HepG2 (cell line): Measurements from ENCODE around the gene RAB36. TPM values are rescaled to one million over a fixed set of nuclear protein-coding genes. Genes with fewer than 3 reads are reported as not detected.
A peak's percentile ranks its signal among the peaks of the same experiment; 100 is the strongest.

Experiments
- AGO1 ChIP-seq: fragments of 200-400 bp; formaldehyde crosslinking; IDR thresholded peaks from 2 replicates; pipeline ENCODE4 v1.6.1; 2017; ENCODE audit warnings: mild to moderate bottlenecking, low read depth, low read length, moderate library complexity; ENCODE audit not compliant: poor library complexity, severe bottlenecking
- ARID2 ChIP-seq: sonication (generic); formaldehyde crosslinking; IDR thresholded peaks from 2 replicates; pipeline ENCODE4 v1.8.1; 2022; ENCODE audit warnings: mild to moderate bottlenecking, missing genetic modification reagents, borderline replicate concordance
- EHMT2 ChIP-seq: fragments of 200-600 bp; sonication (generic); IDR thresholded peaks from 2 replicates; pipeline ENCODE4 v1.7.0; 2017; ENCODE audit warnings: antibody characterized with exemption, low read depth, low read length, borderline replicate concordance
- HNF4G ChIP-seq, 2 experiments: sonication (generic) in 1 of 2; formaldehyde crosslinking in 1 of 2; IDR thresholded peaks; 2 replicates each; pipeline versions ENCODE4 v1.4.0 to v1.6.1; 2011 to 2020; ENCODE audit warnings: borderline replicate concordance in 2 of 2, low read depth in 2 of 2, mild to moderate bottlenecking in 2 of 2, low read length in 1 of 2, missing genetic modification reagents in 1 of 2, moderate library complexity in 1 of 2
- IKZF1 ChIP-seq: fragments of 450-650 bp; IDR thresholded peaks from 2 replicates; pipeline ENCODE4 v1.7.1; 2016
- KDM2A ChIP-seq: sonication (generic); formaldehyde crosslinking; IDR thresholded peaks from 2 replicates; pipeline ENCODE4 v1.4.0; 2020; ENCODE audit warnings: low read depth, missing genetic modification reagents, borderline replicate concordance
- MXD1 ChIP-seq: sonication (generic); formaldehyde crosslinking; IDR thresholded peaks from 2 replicates; pipeline ENCODE4 v1.4.0; 2020; ENCODE audit warnings: mild to moderate bottlenecking, missing genetic modification reagents
- NAIF1 ChIP-seq: sonication (generic); formaldehyde crosslinking; IDR thresholded peaks from 2 replicates; pipeline ENCODE4 v1.5.0; 2020; ENCODE audit warnings: mild to moderate bottlenecking, missing genetic modification reagents, borderline replicate concordance
- NFKB2 ChIP-seq: sonication (generic); formaldehyde crosslinking; IDR thresholded peaks from 2 replicates; pipeline ENCODE4 v1.4.0; 2020; ENCODE audit warnings: missing genetic modification reagents, borderline replicate concordance
- PHF21A ChIP-seq: sonication (generic); formaldehyde crosslinking; IDR thresholded peaks from 2 replicates; pipeline ENCODE4 v1.5.0; 2020; ENCODE audit warnings: mild to moderate bottlenecking, missing genetic modification reagents
- RAD51 ChIP-seq: fragments of 450-650 bp; IDR thresholded peaks from 2 replicates; pipeline ENCODE4 v1.6.1; 2016; ENCODE audit warnings: borderline replicate concordance
- SALL2 ChIP-seq: sonication (generic); formaldehyde crosslinking; IDR thresholded peaks from 2 replicates; pipeline ENCODE4 v1.8.1; 2023; ENCODE audit warnings: mild to moderate bottlenecking, missing genetic modification reagents, inconsistent platforms
- SKI ChIP-seq: fragments of 450-650 bp; IDR thresholded peaks from one replicate; pipeline ENCODE4 v1.6.1; 2018; ENCODE audit warnings: mild to moderate bottlenecking; ENCODE audit not compliant: partially characterized antibody
- SMAD1 ChIP-seq: sonication (generic); formaldehyde crosslinking; IDR thresholded peaks from 2 replicates; pipeline ENCODE4 v1.4.0; 2020; ENCODE audit warnings: missing genetic modification reagents, low read depth, mild to moderate bottlenecking, borderline replicate concordance
- UBTF ChIP-seq: sonication (generic); formaldehyde crosslinking; IDR thresholded peaks from 2 replicates; pipeline ENCODE4 v1.4.0; 2020; ENCODE audit warnings: mild to moderate bottlenecking, missing genetic modification reagents
- ZNF224 ChIP-seq: sonication (generic); formaldehyde crosslinking; IDR thresholded peaks from 2 replicates; pipeline ENCODE4 v1.5.0; 2020; ENCODE audit warnings: mild to moderate bottlenecking, missing genetic modification reagents
- ZNF263 ChIP-seq: sonication (generic); formaldehyde crosslinking; IDR thresholded peaks from 2 replicates; pipeline ENCODE4 v1.4.0; 2020; ENCODE audit warnings: missing genetic modification reagents
- ZNF292 ChIP-seq: sonication (generic); formaldehyde crosslinking; IDR thresholded peaks from 2 replicates; pipeline ENCODE4 v1.8.1; 2022; ENCODE audit warnings: mild to moderate bottlenecking, low read depth, missing genetic modification reagents, borderline replicate concordance
- ZNF451 ChIP-seq: sonication (generic); formaldehyde crosslinking; IDR thresholded peaks from 2 replicates; pipeline ENCODE4 v1.5.0; 2020; ENCODE audit warnings: mild to moderate bottlenecking, missing genetic modification reagents
- ZNF691 ChIP-seq: sonication (generic); formaldehyde crosslinking; IDR thresholded peaks from 2 replicates; pipeline ENCODE4 v1.4.0; 2020; ENCODE audit warnings: missing genetic modification reagents, low read depth, mild to moderate bottlenecking, borderline replicate concordance
- ZNF768 ChIP-seq: sonication (generic); formaldehyde crosslinking; IDR thresholded peaks from 2 replicates; pipeline ENCODE4 v1.4.0; 2020; ENCODE audit warnings: missing genetic modification reagents
- polyA plus RNA-seq, 8 experiments: library from polyadenylated mRNA; depleted of rRNA in 3 of 8; stranded (reverse) in 7 of 8; unstranded in 1 of 8; fragments of >200 nt; fragmentation: Illumina TruSeq in 4 of 8; extraction: Trizol in 4 of 8; gene quantifications; 2 replicates each; pipeline versions ENCODE4 v1.2.1 to v1.2.3, GENCODE V29; 2011 to 2016; ENCODE audit warnings: low read depth in 4 of 8, missing spikeins in 1 of 8, mixed read lengths in 1 of 8; ENCODE audit not compliant: insufficient read depth in 1 of 8
- total RNA-seq, 5 experiments: library from RNA; depleted of rRNA; stranded (reverse); fragments of >200 nt; fragmentation: Illumina TruSeq; extraction: Trizol; gene quantifications; 2 replicates each; pipeline ENCODE4 v1.2.3, GENCODE V29; 2016; ENCODE audit warnings: low read depth in 1 of 5

The RAB36 gene
- total and polyA plus RNA-seq, 2 of the 13 experiments (the other 11 are each of a cell fraction or from before 2014, with no cell fraction given) = 0.24 to 0.86 TPM

DNA sequence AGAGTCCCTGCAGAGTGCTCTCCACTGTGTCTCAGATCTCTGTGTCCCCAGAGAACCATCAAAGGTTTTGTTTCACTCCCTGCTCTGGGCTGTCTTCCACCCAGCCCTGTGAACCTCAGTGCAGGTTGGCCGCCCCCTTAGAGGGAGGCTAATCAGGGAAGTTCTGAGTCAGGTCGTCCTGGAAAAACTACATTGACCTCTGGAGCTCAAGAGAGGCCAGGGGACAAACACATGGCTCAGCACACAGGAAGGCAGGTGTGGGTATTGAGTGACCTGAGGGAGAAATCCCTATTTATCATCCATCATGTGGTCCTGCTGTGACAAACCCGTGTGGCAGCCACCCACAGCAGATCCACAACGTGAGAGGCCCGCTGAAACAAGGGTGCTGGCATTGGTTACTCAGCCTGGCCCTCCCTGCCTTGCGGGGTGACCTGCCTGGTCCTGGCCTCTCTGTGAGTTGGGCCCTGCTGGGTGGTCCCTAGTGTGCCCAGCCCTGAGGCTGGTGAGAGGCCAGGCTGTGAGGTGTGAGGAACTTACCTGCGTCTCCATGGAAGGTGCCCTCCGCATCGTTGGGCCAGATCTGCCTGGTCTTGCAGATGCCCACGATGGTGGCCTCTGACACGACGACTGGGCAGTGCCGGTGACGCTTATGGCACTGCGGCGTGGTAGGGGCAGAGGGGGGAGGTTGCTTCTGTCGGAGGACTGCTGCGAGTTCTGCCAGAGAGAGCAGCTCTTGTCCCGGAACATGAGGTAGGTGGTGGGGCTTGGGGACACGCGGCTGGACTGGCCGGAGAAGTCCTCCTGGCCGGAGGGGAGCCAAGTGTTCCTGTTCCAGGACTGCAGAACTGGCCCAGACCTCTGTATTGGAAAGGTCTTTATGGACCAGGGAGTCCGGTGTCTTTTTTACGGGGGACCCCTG, 34.4 kb downstream of the RAB36 start (continued):
- TF ChIP-seq PHF21A (CRISPR knock-in tag) (no peak), ZNF691 (CRISPR knock-in tag) (peak; percentile 19; the same call in 1 of the 2 replicates), NAIF1 (CRISPR knock-in tag) (peak; percentile 42; the same call in 1 of the 2 replicates), ARID2 (CRISPR knock-in tag) (no peak), UBTF (CRISPR knock-in tag) (peak; percentile 58), AGO1 (peak; percentile 45), SKI (no peak), ZNF768 (peak; percentile 36; the same call in 1 of the 2 replicates), NFKB2 (CRISPR knock-in tag) (no peak; the same call in 1 of the 2 replicates), KDM2A (CRISPR knock-in tag) (no peak), ZNF263 (CRISPR knock-in tag) (peak; percentile 4; the same call in 1 of the 2 replicates), SALL2 (CRISPR knock-in tag) (no peak), SMAD1 (peak; percentile 32; the same call in 1 of the 2 replicates), IKZF1 (no peak), EHMT2 (no peak), MXD1 (CRISPR knock-in tag) (peak; percentile 47; the same call in 1 of the 2 replicates), ZNF224 (CRISPR knock-in tag) (no peak), RAD51 (no peak), ZNF451 (0 out of 2 replicates have a peak, but pooled peaks have one; percentile 24), HNF4G (IDR thresholded peaks at IDR 0.05; ENCODE audit: borderline replicate concordance, low read depth, low read length) (0 out of 2 replicates have a peak, but pooled peaks have one; percentile 8), HNF4G (CRISPR knock-in tag; IDR thresholded peaks at IDR 0.05; ENCODE audit: borderline replicate concordance, low read depth) (no peak), ZNF292 (CRISPR knock-in tag) (peak; percentile 58; the same call in 1 of the 2 replicates)
